GM12878 (cell line): ENCODE results near the gene GRIK2. TPM values are rescaled to one million over a fixed set of nuclear protein-coding genes. Genes with fewer than 3 reads are reported as not detected.

Experiments
- E4F1 ChIP-seq: fragments of 450-650 bp; IDR thresholded peaks from 2 replicates; pipeline ENCODE4 v1.6.1; 2018; ENCODE audit warnings: borderline replicate concordance, mild to moderate bottlenecking; ENCODE audit not compliant: partially characterized antibody
- FOXM1 ChIP-seq: IDR thresholded peaks from 2 replicates; pipeline ENCODE4 v1.6.1; 2012; ENCODE audit warnings: low read depth, mild to moderate bottlenecking, inconsistent platforms, low read length, moderate library complexity
- KAT2A ChIP-seq: conservative IDR thresholded peaks from 2 replicates; pipeline ENCODE4 v1.6.1; 2011; ENCODE audit warnings: low read depth, low read length; ENCODE audit not compliant: control insufficient read depth
- ZNF592 ChIP-seq: fragments of 450-650 bp; IDR thresholded peaks from 2 replicates; pipeline ENCODE4 v1.6.1; 2017; ENCODE audit warnings: mild to moderate bottlenecking, moderate library complexity
- ZNF687 ChIP-seq: fragments of 450-650 bp; IDR thresholded peaks from 2 replicates; pipeline ENCODE4 v1.6.1; 2017; ENCODE audit warnings: mild to moderate bottlenecking, moderate library complexity
- polyA plus RNA-seq, 11 experiments: library from polyadenylated mRNA; depleted of rRNA in 4 of 11; unstranded in 6 of 11; stranded (reverse) in 5 of 11; fragments of >200 nt; fragmentation: Nextera tagmentation in 4 of 11; fragmentation: Illumina TruSeq in 1 of 11; extraction: Ambion mirVana in 4 of 11; extraction: Trizol in 1 of 11; gene quantifications; 1 replicate in 1 of 11; 2 replicates in 10 of 11; pipeline versions ENCODE4 v1.2.1 to v1.2.3, GENCODE V29; 2011 to 2016; ENCODE audit warnings: inconsistent platforms in 2 of 11, missing spikeins in 2 of 11, low read depth in 1 of 11
- total RNA-seq, 4 experiments: library from RNA; depleted of rRNA in 3 of 4; stranded (reverse); fragments of >200 nt in 3 of 4; fragmentation: Illumina TruSeq in 1 of 4; extraction: Trizol in 1 of 4; gene quantifications; 2 replicates each; pipeline versions ENCODE4 v1.2.1 to v1.2.3, GENCODE V29; 2013 to 2021

The GRIK2 gene
- total and polyA plus RNA-seq, 10 of the 15 experiments (the other 5 are each of a cell fraction or from before 2014, with no cell fraction given), result not detected

GRCh38 chr6:101394936-101395335 lies 1.4 kb downstream of the GRIK2 start (continued):
- TF ChIP-seq ZNF687 (no peak), FOXM1 (no peak), KAT2A (no peak), E4F1 (no peak), ZNF592 (no peak)
